Gastrocnemius medialis (tissue), 4 donors: ENCODE measurements around the gene POGLUT2. TPM values are rescaled to one million over a fixed set of nuclear protein-coding genes. Genes with fewer than 3 reads are reported as not detected.
A peak's percentile ranks its signal among the peaks of the same experiment; 100 is the strongest.

Experiments
- ATAC-seq, 2 donors: fragments of 150-250 bp; one replicate each; pipeline ENCODE4 v1.9.1; 2016
- DNase-seq, 2 donors: peaks; one replicate each; pipeline ENCODE4 v3.0.0-alpha.2; 2019
- H3K27ac ChIP-seq, 4 donors: fragments of 200-600 bp; sonication (generic); 1 replicate in 1 of 4; 2 replicates in 3 of 4; pipeline ENCODE4 v1.5.1; 2016 to 2018; ENCODE audit warnings: mild to moderate bottlenecking in 2 of 4, moderate library complexity in 1 of 4
- H3K27me3 ChIP-seq, 3 donors: fragments of 200-600 bp; sonication (generic) in 2 of 3; 1 replicate in 1 of 3; 2 replicates in 2 of 3; pipeline versions ENCODE4 v1.5.1 to v1.6.0; 2016 to 2019; ENCODE audit warnings: mild to moderate bottlenecking in 1 of 3, moderate library complexity in 1 of 3
- H3K36me3 ChIP-seq, 2 donors: fragments of 200-600 bp; sonication (generic) in 1 of 2; one replicate each; pipeline ENCODE4 v1.5.1; 2017 to 2018
- H3K4me1 ChIP-seq, 2 donors: fragments of 200-600 bp; sonication (generic) in 1 of 2; one replicate each; pipeline ENCODE4 v1.5.1; 2016 to 2017; ENCODE audit warnings: mild to moderate bottlenecking in 2 of 2
- H3K4me3 ChIP-seq, 4 donors: fragments of 200-600 bp; sonication (generic) in 3 of 4; 1 replicate in 1 of 4; 2 replicates in 3 of 4; pipeline ENCODE4 v1.5.1; 2016 to 2019; ENCODE audit warnings: mild to moderate bottlenecking in 2 of 4
- H3K9me3 ChIP-seq, 3 donors: fragments of 200-600 bp; sonication (generic) in 2 of 3; 1 replicate in 1 of 3; 2 replicates in 2 of 3; pipeline ENCODE4 v1.5.1; 2016 to 2019
- CTCF ChIP-seq, 5 experiments: fragments of 450-650 bp in 3 of 5; fragments of 200-600 bp in 2 of 5; sonication (generic) in 2 of 5; IDR thresholded peaks in 4 of 5; conservative IDR thresholded peaks in 1 of 5; 1 replicate in 4 of 5; 2 replicates in 1 of 5; pipeline ENCODE4 v1.5.1; 2016 to 2019; ENCODE audit warnings: antibody characterized with exemption in 5 of 5, mild to moderate bottlenecking in 3 of 5, moderate library complexity in 3 of 5
- POLR2A ChIP-seq, 2 donors: fragments of 450-650 bp; IDR thresholded peaks; one replicate each; pipeline ENCODE4 v1.6.1; 2017; ENCODE audit warnings: antibody characterized with exemption in 2 of 2, mild to moderate bottlenecking in 2 of 2, moderate library complexity in 2 of 2
- in situ Hi-C, 4 donors: fragments of 200-750 bp; cut with MboI; loops; one replicate each; pipeline versions ENCODE4 v1.15.0 to v1.8.0; 2017; ENCODE audit warnings: low sequenced_read_pairs in 4 of 4
- intact Hi-C: fragments of 100-400 bp; cut with DNase I; formaldehyde crosslinking; loops from one replicate; pipeline ENCODE4 v1.15.1; 2023; ENCODE audit warnings: low total_unique reads
- total RNA-seq, 4 donors: library from RNA; depleted of rRNA; stranded (reverse); fragments of >200 nt; gene quantifications; one replicate each; pipeline versions ENCODE4 v1.1.0 to v1.2.3, GENCODE V29; 2016

Gene POGLUT2
- total RNA-seq, 4 donors from 2014 or later = 0.51 to 0.94 (median 0.80) TPM

GRCh38 chr13:102774214-102774568 lies 24.6 kb downstream of the POGLUT2 start:
- Histone ChIP-seq H3K4me1 (peaks cover 7 to 9% of the 10 kb centered on the region in 2 donors), H3K9me3 (no peaks in the 10 kb centered on the region), H3K36me3 (no peaks in the 10 kb centered on the region), H3K27ac (peak overlapping the region; percentile 80 to 85 (median 80)), H3K27me3 (no peaks in the 10 kb centered on the region), H3K4me3 (peak overlapping the region; percentile 72 to 91 (median 74))
- in situ Hi-C loops = no loop called here
- peak in 1 of 2 donors; percentile 14 for DNase-seq
- TF ChIP-seq CTCF (IDR thresholded peaks at IDR 0.05 in 4 of 5, conservative IDR thresholded peaks at IDR 0.05 in 1 of 5) (no peak), POLR2A (IDR thresholded peaks at IDR 0.05) (no peak)
- peak in 1 of 2 donors; percentile 6 for ATAC-seq
- intact Hi-C loops = no loop called here

DNA sequence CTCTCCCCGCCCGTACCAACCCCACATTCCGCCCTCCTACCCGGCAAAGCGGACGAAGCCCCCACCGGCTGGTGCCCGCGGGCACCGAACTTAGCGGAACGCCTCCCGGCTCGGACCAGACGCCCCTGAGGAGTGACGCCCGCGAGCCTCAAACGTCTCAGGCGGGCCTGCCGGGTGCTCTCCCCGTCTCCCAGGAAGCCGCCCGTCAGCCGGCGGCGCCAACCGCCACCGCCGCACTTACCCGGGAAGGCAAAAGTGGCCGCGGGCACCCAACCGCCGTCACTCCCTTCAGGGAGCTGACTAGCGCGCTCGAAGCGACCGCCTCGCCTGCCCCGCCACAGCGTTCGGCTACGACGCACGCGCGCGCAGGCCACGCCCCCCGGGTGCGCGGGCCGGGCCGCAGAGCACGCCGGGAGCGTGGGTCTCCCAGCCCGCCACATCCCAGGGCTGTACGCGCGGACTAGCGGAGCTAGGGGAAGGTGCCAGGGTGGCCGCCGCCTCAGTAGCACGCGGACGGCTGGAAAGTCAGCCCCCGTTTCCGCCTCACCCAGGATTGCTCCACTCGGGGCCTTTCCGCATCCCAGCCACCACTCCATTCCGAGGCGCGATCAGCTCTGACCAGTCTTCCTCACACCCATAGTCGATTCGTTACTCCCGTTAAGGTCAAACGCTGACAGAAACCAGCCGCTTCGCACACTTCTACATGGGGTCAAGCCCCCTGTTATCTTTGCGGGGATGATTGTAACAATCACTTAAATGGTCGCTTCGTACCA lies 25.1 kb downstream of the POGLUT2 start, which contains the start of gene TEX30:
TSS of gene TEX30 (minus strand) at position 346 of the 773 bp plus-strand sequence. CDS start 3,760 bp downstream, outside the sequence.
- Histone ChIP-seq H3K27me3 (no peaks in the 10 kb centered on the region), H3K27ac (peak within 1 kb of the TSS; percentile 80 to 85 (median 80)), H3K36me3 (no peaks in the 10 kb centered on the region), H3K4me3 (peak within 1 kb of the TSS; percentile 72 to 91 (median 74)), H3K9me3 (no peaks in the 10 kb centered on the region), H3K4me1 (peaks cover 7 to 9% of the 10 kb centered on the region in 2 donors)
- TF ChIP-seq CTCF (IDR thresholded peaks at IDR 0.05 in 4 of 5, conservative IDR thresholded peaks at IDR 0.05 in 1 of 5) (no peak), POLR2A (IDR thresholded peaks at IDR 0.05) (peak; percentile 81 to 86)
- in situ Hi-C loops (no loop called here), intact Hi-C loops (loop anchor here (1.0 to 2.0 kb wide), 3 partner anchors 26 to 177 kb away; partner anchors contain the start of genes BIVM and TPP2)
- ATAC-seq (peak; percentile 96), DNase-seq (peak; percentile 50 to 73)

DNA sequence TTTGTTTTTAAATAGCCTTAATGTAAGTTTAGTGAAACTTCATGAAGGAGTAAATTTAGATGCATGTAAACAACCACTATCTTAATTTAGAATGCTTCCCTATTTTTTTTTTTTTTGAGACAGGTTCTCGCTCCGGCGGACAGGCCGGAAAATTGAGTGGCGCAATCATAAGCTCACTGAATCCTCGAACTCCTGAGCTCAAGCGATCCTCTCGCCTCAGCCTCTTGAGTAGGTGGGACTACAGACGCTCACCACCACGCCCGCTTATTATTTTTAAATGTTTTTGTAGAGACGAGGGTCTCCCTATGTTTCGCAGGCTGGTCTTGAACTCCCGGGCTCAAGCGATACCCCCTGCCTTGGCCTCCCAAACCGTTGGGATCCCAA lies 26.7 kb downstream of the POGLUT2 start:
- Histone ChIP-seq H3K27me3 (no peaks in the 10 kb centered on the region), H3K9me3 (no peaks in the 10 kb centered on the region), H3K27ac (no peak overlapping the region), H3K36me3 (no peaks in the 10 kb centered on the region), H3K4me3 (no peak overlapping the region), H3K4me1 (peaks cover 7 to 9% of the 10 kb centered on the region in 2 donors)
- intact Hi-C loops = loop anchor here (2.0 kb wide), 2 partner anchors 49 to 175 kb away; partner anchors contain the start of gene TPP2
- no peak for ATAC-seq
- no peak for DNase-seq
- in situ Hi-C loops = no loop called here
- no peak for TF ChIP-seq POLR2A (IDR thresholded peaks at IDR 0.05)
- TF ChIP-seq CTCF (IDR thresholded peaks at IDR 0.05 in 4 of 5, conservative IDR thresholded peaks at IDR 0.05 in 1 of 5) = no peak

DNA sequence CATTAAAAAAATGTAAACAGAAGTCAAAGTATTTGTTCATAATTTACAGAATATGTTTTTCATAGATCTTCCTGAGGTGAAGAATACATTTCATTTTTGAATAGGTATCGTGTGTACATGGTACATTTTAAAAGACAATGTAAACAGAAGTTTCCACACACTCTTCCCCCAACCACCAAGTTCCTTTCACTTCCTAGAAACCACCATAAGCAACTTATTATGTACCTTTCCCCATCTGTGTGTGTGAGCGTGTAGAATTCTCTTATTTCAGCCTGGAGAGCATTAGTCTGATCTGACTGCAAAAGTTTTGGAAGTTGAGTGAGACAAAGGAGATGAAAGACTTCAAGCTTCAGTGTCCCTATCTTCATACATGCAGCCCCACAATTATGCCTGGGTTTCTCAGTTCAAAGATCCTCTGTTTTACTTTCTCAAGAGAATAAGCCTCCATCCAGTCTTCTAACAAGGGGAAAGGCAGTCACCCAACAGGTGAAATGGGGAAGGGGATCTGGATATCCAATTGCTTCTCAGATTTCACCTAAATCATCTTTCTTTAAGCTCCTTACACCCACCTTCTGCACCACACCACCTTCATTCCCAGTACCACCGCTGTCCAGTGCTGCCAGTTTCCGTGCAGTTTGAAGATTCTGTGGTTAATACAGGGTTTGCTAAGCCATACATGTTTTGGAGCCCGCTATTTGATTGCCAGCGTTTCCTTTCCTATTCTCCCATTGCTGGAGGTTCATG lies 27.3 kb downstream of the POGLUT2 start:
- TF ChIP-seq CTCF (IDR thresholded peaks at IDR 0.05 in 4 of 5, conservative IDR thresholded peaks at IDR 0.05 in 1 of 5) (no peak), POLR2A (IDR thresholded peaks at IDR 0.05) (no peak)
- intact Hi-C loops = loop anchor here (2.0 kb wide), 2 partner anchors 49 to 175 kb away; partner anchors contain the start of gene TPP2

More for the DNA sequence above, 27.3 kb downstream of the POGLUT2 start:
- no peaks in the 10 kb centered on the region for H3K9me3 ChIP-seq
- peaks cover 0 to 5% of the 10 kb centered on the region in 2 donors for H3K36me3 ChIP-seq
- DNase-seq (no peak), ATAC-seq (no peak)
- H3K27ac ChIP-seq = no peak overlapping the region
- in situ Hi-C loops = no loop called here
- peaks cover 7 to 9% of the 10 kb centered on the region in 2 donors for H3K4me1 ChIP-seq
- H3K4me3 ChIP-seq = no peak overlapping the region
- no peaks in the 10 kb centered on the region for H3K27me3 ChIP-seq
